GM18498 (cell line): Measurements from ENCODE around the gene ZNF19.

Experiments
- ATAC-seq: cut with Tn5 transposase; IDR thresholded peaks from one replicate; pipeline ENCODE4 v1.9.1; 2021; ENCODE audit warnings: mild to moderate bottlenecking, moderate library complexity; ENCODE audit not compliant: unreplicated experiment

Gene ZNF19

DNA sequence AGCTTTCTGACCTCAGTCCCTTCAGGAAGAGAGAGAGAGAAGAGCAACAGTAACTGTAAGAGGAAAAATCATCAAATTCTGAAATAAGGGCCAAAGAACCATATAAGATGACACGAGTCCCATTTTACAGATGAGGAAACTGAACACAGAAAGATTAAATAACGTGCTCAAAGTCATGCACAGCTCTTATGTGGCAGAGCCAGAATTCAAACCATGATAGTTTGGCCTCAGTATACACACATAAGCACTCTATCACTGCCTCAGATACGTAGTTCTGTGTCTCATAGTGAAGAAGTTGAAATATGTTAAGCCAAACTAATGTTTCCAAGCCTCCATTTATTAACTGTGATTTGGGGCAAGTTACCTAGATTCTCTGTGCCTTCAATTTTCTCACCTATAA lies 1.9 kb upstream of the ZNF19 start:
- no peak for ATAC-seq

DNA sequence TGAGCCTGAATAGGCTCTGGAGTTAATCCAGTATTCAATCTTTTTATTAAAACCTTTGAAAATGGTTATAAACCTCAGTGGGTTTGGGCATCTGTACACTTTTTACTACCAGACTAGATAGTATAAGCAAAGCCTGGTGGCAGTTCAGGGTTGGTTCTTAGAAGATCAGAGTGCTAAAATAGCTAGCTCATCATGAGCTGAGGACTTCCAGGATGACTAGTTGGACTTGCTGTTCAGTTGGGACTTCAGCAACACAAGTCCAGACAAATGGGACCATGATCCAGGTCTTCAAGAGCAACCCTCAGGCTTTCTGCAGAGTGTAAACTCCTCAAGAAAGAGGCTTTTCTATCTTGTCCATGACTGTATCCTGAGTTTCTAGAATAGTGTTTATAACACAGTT lies 1.2 kb upstream of the ZNF19 start:
- no peak for ATAC-seq

GRCh38 chr16:71484006-71484893 lies 4.9 kb downstream of the ZNF19 start:
- peak; percentile 94 for ATAC-seq

GRCh38 chr16:71482569-71482968 lies 6.6 kb downstream of the ZNF19 start:
- no peak for ATAC-seq

DNA sequence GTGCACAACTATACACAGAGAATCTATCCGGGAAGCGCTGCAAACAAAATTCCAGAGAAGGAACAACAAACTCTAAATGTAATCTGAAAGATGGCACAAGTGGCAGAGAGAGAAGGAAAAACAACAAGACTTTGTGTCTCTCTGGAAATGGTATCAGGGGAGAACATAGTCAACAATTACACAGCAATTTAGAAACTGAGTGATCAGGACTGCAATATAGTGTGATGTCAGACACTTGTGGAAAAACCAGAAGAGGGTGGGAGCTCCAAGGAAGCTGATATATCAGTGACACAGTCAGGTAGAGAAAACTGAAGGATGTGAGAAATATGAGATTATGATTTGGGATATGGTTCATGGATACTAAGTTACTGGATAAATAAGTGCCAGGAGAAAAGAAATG lies 8.2 kb downstream of the ZNF19 start:
- no peak for ATAC-seq

DNA sequence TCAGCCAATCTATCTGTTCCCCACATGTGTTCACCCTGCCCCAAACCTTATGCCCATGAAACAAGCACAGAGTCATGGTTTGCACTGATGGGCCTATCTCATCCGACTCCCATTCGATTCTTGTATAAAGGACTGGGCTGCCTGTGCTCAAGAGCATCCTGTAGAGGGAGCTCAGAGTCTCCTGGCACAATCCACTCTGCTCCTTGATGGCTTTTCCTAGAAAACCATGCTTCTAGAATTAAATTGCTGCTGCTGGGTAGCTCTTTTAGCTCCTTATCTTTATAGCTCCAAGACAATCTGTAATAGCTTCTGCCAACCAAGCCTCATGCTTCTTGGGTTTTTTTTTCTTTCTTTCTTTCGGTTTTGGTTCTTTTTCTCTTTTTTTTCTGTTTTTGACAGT lies 9.7 kb downstream of the ZNF19 start:
- ATAC-seq, result no peak

GRCh38 chr16:71476457-71477124 lies 12.5 kb downstream of the ZNF19 start:
- peak; percentile 59 for ATAC-seq

DNA sequence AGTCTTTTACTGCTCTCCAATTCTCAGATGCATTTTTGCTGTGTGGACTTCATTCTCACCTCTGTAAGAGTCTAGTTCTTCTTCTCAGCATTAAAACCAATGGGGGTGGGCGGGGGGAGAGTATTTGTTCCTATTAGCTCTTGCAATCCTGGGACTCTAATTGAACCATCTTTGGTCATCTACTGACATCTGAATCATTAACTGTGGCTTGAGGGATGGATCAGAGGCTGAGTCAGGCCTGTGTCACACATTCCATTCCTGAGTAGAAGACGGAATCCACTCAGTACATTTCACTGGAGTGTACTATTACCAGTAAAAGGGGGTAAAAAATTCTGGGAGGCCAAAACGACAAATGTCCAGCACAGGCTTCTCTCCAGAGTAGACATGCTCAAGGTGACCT lies 14.3 kb downstream of the ZNF19 start:
- ATAC-seq, result no peak

DNA sequence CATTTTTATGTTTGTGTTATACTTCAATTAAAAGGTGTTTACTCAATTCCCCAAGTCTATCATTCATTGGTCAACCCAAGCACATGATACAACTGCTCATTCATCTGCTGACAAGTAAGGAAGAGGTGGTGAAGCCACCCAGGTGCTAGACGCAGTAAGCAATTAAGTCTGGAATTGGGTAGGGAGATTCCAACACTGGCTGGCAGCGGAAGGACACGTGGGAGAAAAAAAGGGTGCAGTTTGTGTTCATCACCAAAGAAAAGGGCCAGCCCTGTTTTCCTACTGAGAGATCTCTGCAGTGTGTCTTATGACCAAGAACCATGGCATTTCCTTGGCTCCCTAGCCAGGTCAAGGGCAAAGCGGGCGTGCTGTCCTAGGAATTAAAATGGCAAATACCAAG lies 15.2 kb downstream of the ZNF19 start:
- ATAC-seq, result no peak

DNA sequence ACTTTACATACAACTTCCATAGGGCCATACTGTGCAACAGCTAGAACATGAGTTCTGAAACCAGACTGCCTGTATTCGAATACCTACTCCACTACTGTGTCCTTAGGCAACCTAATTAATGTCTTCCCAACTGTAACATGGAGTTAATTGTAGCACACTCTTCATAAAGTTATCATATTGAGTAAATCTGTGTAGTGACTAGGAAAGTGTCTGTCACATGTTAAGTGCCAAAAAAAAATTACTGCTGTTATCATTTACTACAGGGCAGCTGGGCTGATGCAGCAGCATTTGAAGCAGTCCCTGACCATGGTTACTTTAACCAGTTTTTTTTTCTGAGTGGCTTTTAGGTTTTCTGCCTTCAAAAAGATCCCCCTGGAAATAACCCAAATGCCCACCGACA lies 16.2 kb downstream of the ZNF19 start:
- no peak for ATAC-seq

- ATAC-seq, result no peak
Measured at GRCh38 chr16:71472051-71472450, 17.1 kb downstream of the ZNF19 start.

DNA sequence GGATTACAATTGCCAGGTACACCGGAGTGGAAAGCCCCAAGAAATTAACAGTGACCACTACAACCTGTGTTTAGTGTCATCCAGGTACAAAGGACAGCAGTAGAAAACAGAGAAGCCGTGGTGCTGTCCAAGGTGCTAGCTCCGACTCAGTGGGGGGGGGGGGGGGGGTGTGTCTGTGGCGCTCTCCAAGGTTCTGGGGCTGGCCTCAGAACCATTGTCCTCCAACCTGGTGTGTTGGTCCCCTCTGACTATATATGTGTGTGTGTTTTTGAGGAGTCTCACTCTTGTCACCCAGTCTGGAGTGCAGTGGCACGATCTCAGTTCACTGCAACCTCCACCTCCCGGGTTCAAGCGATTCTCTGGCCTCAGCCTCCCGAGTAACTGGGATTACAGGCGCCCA lies 21.3 kb downstream of the ZNF19 start:
- ATAC-seq, result no peak

DNA sequence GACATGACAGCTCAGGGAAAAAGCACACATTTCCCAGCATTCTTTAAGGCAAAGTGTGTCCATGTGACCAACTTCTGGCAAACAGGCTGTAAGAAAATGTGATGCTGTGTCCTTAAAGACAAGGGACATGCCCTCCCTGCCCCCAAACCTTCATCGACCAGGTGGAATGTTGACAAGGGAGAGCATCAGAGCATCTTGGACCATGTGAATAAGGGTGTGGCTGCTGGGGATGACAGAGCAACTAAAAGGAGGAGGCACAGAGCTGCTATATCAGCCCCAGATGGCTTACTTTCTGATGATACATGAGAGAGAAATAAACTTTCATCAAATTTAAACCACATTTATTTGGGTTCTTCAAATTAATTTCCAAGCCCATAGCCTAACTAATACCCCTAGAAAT lies 24.9 kb downstream of the ZNF19 start:
- ATAC-seq, result no peak

DNA sequence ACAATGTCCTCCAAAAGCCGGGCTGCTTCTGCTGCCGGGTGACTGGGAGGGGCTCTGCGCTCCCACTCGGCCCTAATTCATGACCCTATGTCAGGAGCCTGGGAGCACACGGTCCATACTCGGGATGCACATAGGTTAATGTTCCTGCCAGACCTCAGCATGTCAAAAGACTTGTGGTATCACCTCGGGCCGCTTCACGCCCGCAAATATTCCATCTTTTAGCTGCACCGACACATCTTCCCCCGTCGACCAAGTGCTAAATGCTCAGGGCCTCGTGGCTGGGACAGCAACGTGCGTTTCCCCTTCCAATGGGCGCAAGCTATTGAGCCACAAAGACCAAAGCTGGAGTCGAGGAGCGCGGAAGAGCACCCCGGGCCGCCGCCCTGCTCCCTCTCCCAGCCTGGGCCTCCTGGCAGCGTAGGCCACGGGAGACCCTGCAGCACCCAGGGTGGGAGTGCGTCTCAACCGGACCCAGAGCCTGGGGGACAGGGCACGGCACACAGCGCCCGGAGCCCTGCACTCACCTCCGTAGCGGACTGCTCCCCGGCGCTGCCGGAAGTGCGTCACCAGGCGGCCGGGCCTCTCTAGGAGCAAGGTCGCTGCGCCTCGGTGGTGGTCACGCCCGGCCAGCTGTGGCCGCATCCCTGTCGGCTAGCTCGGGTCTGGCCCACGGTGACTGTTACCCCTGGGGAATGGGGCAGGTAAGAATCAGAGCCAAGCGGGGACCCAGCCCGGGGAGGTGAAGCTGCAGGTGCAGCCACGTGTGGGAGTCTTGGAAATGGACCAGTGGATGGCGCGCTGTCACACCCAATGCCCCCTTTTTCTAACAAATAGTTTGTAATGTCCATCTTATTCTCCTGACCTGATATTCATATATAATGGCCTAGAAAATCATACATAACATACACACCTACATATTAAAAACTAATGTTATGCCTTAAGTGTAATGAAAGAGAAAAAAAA lies 27.2 kb downstream of the ZNF19 start, which contains the start of gene ZNF23:
ZNF23 (minus strand) TSS at position 562 of the 963 bp plus-strand sequence. CDS start 5,451 bp downstream, outside the sequence.
- peak; percentile 99 for ATAC-seq

DNA sequence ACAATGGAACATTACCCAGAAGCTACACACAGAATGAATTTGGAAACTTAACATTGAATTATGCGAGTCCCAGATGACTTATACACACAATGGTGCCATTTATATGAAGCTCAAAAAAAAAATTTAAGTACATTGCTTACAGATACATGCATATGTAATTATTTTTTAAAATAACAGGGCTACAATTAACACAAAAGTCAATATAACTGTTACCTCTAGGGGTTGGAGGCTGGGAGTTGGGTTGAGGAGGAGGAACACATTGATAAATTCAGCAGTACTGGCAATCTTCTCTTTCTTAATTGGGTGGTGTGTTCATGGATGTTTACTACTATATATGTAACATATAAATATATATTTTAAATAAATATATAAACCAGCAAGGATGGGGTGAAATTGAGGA lies 28.2 kb downstream of the ZNF19 start:
- ATAC-seq, result no peak

DNA sequence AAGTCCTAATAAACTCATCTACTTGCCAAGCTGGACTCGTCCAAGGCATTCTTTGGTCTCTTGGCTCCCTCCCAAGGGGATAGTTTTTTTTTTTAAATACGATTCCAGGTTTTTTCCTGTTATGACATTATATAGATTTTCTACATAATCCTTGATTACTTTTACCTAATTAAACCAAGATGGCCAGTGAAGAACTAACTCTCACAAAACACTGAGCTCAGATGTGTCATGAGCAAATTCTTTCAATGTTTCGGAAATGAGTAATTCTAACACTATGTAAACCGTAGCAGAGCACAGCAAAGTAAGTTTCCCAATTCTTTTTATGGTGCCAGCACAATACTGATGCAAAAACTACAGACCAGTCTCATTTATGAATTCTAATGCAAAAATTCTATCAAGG lies 28.9 kb downstream of the ZNF19 start:
- no peak for ATAC-seq

GRCh38 chr16:71459510-71459909 lies 29.6 kb downstream of the ZNF19 start:
- no peak for ATAC-seq

DNA sequence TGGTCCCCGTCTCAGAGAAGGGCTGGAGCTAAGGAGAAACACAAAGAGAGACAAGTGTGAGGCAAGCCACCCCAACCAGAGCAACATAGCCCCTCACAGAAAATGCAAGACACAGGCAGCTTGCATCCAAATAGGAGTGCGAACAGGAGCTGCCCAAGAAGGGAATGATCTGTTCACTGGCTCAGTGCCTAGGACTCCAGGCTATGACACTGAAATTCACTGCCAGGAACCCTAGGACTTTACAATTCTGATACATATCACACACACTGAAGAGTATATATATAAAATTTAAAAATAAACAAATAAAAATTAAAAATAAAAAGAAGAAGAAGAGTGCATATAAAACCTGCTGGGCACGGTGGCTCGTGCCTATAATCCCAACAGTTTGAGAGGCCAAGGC lies 32.3 kb downstream of the ZNF19 start:
- ATAC-seq, result no peak

GRCh38 chr16:71453036-71453435 lies 36.1 kb downstream of the ZNF19 start:
- no peak for ATAC-seq

- no peak for ATAC-seq
Measured at GRCh38 chr16:71449020-71449419, 40.1 kb downstream of the ZNF19 start.

DNA sequence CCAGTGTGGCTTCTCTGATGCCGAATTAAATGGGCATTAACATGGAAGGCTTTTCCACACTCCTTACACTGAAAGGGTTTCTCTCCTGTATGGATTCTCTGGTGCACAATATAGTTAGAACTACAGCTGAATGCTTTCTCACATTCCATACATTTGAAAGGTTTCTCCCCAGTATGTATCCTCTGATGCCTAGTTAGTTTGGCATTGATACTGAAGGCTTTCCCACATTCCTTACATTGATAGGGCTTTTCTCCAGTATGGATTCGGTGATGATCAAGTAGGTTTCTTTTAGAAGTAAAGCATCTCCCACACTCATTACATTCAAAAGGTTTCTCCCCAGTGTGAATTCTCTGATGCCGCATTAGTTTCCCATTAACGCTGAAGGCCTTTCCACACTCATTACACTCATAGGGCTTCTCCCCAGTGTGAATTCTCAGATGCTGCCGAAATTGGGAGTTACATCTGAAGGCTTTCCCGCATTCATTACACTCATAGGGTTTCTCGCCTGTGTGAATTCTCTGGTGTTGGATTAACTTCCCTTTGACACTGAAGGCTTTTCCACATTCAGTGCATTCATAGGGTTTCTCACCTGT lies 40.8 kb downstream of the ZNF19 start:
- ATAC-seq, result no peak
